GM18520 (cell line): ENCODE results near the gene DOCK9.

ENCODE experiments used
- ATAC-seq: cut with Tn5 transposase; IDR thresholded peaks from one replicate; pipeline ENCODE4 v1.9.1; 2021; ENCODE audit not compliant: unreplicated experiment

DOCK9 gene

DNA sequence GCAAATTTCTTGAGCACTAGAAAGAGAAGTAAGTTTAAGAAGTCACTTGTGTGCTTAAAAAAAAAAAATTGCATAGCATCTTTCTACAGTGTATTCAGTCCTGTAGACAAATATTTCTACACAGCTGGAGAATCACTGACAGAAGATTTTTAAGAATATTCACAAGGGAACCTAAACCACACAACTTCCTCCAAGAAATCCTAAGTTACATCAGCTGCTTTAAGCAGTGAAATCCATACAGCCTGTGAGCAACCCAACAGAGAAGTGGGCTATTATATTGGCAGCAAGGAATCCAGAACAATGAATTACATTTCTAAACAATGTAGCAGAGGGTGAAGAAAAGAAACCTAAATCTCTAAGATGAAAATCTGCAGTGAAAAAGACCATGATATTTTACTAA is 1.5 kb downstream of the DOCK9 start:
- ATAC-seq = no peak

GRCh38 chr13:98975822-98976261 is 2.0 kb downstream of the DOCK9 start:
- ATAC-seq = no peak

GRCh38 chr13:98974053-98974452 is 3.8 kb downstream of the DOCK9 start:
- no peak for ATAC-seq

GRCh38 chr13:98972627-98973026 is 5.2 kb downstream of the DOCK9 start:
- no peak for ATAC-seq

DNA sequence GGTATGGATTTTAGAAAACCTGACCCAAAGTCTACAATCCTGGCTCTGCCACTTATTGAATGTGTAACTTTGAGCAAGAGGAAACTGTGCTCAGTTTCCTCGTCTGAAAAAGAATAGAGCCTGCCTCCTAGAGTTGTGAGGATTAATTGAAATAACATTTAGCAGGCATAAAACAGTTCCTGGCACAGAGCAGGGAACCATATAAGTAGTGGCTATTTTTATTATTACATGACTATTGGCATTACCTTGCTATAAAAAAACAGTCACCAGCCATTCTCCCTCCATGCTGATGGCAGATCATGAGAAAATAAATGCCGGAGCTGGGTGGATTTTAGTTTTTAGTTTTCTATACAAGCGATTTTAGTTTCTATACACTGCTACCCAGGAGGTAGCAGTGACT is 5.8 kb downstream of the DOCK9 start:
- no peak for ATAC-seq

- ATAC-seq = no peak
Measured at GRCh38 chr13:98970330-98970729, 7.5 kb downstream of the DOCK9 start.

GRCh38 chr13:98967491-98967890 is 10.4 kb downstream of the DOCK9 start:
- no peak for ATAC-seq

GRCh38 chr13:98966019-98966418 is 11.8 kb downstream of the DOCK9 start:
- ATAC-seq = no peak

GRCh38 chr13:98965325-98965724 is 12.5 kb downstream of the DOCK9 start:
- no peak for ATAC-seq

- no peak for ATAC-seq
Measured at GRCh38 chr13:98963917-98964316, 13.9 kb downstream of the DOCK9 start.

- ATAC-seq = no peak
Measured at GRCh38 chr13:98962901-98963590, 14.8 kb downstream of the DOCK9 start.

DNA sequence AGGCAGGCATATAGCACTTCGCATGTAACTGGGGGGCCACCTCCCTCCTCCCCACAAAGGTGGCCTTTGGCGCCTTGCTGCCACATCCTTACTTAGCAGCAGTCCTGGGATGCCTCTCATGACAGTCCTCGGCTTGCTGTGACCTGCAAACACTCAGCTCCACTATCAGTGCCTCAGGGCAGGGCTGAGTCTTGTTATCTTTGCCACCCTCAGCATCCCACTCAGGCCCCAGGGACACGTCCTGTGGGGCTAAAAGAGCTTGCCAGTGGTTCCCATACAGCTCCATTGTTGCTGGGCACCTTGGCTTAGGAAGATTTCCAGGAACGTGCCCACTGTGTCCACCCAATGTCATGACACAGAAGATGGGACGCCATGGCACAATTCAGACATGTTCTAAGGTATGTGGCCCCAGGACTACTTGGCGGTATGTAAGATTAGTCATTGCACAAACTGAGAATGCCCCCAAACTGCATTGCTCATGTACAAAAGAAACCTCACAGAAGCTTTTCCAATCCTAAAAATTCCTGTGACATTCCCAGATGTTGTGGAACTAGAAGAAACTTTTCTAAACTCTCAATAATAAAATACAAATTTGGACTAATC is 16.3 kb downstream of the DOCK9 start:
- ATAC-seq = no peak

GRCh38 chr13:98960606-98961502 is 17.0 kb downstream of the DOCK9 start:
- no peak for ATAC-seq

DNA sequence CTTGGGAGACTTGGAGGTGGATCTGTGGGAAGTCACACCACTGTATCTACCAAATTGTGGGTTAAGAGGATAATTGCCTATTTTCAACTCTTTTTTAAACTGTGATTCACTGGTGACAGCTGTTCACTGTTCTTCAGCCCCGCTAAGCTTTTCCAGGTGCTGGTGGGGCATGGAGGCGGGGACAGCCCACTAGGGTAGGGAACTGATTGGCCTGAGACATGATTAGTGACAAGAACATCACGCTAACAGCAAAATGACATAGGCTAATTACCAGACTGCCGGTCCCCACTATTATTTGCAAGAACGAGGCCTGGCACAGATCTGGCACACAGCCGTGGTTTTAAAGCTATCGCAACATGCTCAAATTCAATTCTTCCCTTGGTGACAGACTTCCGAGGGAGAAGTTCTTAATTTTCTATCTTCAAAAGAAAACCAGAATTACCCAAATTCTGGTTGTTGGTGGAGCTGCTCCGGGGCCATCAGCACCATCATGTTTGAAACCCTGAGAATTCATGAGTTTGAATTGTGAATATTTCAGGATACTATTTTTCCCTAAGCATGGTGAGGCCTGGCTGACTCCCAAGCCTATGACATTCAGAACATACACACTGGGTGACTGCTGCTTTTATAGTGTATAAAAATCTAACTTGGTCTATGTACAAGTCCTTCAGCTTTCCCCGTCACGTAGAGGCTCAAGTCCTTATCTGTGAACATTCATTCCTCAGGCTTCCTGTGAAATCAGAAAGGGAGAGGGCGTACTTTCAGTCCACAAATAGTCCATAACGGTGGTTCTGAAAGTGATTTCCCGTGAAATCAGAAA is 17.9 kb downstream of the DOCK9 start:
- no peak for ATAC-seq

- ATAC-seq = no peak
Measured at GRCh38 chr13:98959291-98959690, 18.6 kb downstream of the DOCK9 start.

DNA sequence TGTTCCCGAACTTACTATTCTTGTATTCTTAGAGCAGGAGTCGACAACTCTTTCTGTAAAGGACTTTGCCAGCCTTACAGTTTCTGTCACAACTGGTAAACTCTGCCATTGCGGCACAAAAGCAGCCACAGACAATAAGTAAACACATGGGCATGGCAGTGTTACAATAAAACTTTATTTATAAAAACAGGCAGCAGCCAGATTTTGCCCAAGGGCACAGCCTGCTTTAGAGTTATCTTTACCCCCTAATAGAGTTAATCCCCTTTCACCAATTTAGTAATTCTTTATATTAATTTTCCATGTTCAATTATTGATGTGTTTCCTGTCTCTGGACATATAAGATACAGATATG is 19.4 kb downstream of the DOCK9 start:
- ATAC-seq = no peak

GRCh38 chr13:98957731-98958442 is 20.0 kb downstream of the DOCK9 start:
- no peak for ATAC-seq

DNA sequence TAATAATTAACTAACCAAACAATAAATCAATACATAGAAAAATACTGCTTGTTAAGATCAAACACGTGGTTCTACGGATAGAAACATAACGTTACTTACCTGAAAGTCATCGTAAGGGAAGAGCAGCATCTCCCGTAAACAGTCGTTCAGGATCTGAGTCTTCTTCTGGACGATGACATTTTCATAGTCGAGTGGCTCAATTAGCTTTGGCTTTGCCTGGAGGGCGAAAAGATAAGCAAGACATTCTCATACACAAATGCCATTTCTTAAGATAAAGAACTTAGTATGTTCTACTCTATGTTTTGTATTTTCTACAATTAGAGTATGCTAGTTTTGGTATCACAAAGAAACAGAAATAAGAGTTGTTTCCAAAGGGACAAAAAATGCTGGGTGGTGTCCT is 22.5 kb downstream of the DOCK9 start:
- no peak for ATAC-seq

GRCh38 chr13:98954313-98954712 is 23.6 kb downstream of the DOCK9 start:
- no peak for ATAC-seq

DNA sequence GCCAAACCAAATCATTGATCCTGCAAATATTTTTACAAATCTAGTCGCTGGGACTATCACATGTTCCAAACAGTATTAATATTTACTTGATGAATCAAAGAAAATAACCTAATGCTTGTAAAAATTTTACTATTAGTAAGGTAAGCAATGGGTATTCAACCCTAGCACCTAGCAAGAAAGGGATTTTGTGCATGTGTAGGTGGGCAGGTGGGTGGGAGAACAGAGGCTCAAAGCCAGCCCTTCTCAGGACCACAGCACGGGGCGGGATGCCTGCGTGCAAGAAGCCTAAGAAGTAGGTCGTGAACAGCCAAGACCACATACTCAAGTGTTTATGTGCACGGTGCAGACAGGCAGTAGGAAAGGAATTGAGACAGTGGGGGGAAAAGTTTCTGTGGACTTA is 26.6 kb downstream of the DOCK9 start:
- no peak for ATAC-seq

GRCh38 chr13:98950705-98951104 is 27.2 kb downstream of the DOCK9 start:
- ATAC-seq = no peak
